HEK293T (cell line): ENCODE data around the gene SLC19A1.
A peak's percentile ranks its signal among the peaks of the same experiment; 100 is the strongest.

Experiments
- BHLHE40 ChIP-seq: fragments of 450-650 bp; IDR thresholded peaks from 2 replicates; pipeline ENCODE4 v1.6.1; 2016; ENCODE audit warnings: mild to moderate bottlenecking, moderate library complexity, borderline replicate concordance
- FOXM1 ChIP-seq: fragments of 450-650 bp; IDR thresholded peaks from 2 replicates; pipeline ENCODE4 v1.6.1; 2017; ENCODE audit warnings: mild to moderate bottlenecking, borderline replicate concordance
- SP1 ChIP-seq: fragments of 450-650 bp; IDR thresholded peaks from 2 replicates; pipeline ENCODE4 v1.6.1; 2017
- TARDBP ChIP-seq: fragments of 450-650 bp; IDR thresholded peaks from 2 replicates; pipeline ENCODE4 v1.6.1; 2016

DNA sequence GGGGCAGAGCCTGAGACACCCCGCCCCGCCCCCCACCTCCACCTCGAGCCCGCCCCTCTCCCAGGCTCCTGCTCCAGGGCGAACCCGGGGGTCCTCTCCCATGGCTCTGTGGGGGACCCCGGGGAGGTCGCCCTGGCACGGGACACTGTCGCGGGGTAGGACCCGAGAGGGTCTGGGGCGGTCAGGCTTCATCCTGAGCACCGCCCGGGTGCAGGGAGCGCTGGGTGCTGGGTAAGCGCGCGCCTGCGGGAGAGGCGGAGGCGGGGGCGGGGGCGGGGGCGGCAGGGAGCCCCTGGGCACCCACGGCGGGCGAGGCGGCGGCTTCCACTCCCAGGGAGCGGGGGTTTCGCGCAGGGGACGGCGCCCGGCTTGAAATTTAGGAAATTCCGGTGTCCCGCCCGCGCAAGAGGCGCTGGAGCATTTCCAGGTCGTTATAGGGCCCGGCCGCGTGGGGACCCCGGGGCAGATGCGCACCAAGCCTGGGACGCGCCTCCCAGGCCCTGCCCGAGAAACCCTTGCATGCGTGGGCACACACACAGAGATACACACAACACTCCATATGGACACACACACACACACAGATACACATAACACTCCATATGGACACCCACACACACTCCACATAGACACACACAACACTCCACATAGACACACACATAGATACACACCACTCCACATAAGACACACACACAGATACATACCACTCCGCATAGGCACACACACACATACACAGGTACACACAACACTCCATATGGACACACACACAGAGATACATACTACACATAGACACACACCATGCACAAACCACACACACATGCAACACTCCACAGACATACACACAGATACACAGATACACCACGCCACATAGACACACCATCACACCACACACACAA is 48.7 kb upstream of the SLC19A1 start:
- TF ChIP-seq FOXM1: no peak
- TF ChIP-seq SP1: no peak
- no peak for TF ChIP-seq BHLHE40
- TF ChIP-seq TARDBP: peak; percentile 35; the same call in 1 of the 2 replicates
